SU-DHL-6 (cell line): Measurements from ENCODE around the gene SQOR.

Experiments
- H2AFZ ChIP-seq: fragments of 200-600 bp; sonication (generic); 2 replicates; pipeline ENCODE4 v1.6.1; 2014; ENCODE audit warnings: low read depth, mild to moderate bottlenecking, moderate library complexity, mixed read lengths, antibody characterized with exemption, low read length; ENCODE audit not compliant: severe bottlenecking
- H3F3A ChIP-seq: fragments of 200-600 bp; shearing (Covaris generic); 2 replicates; pipeline ENCODE4 v1.6.0; 2016; ENCODE audit warnings: antibody characterized with exemption, mild to moderate bottlenecking; ENCODE audit not compliant: insufficient read depth
- H3K27ac ChIP-seq: fragments of 200-600 bp; sonication (generic); 2 replicates; pipeline ENCODE4 v1.5.1; 2016; ENCODE audit warnings: low read depth, mild to moderate bottlenecking, low read length, moderate library complexity, mixed read lengths
- H3K27me3 ChIP-seq: fragments of 200-600 bp; sonication (generic), shearing (Covaris generic); 2 replicates; pipeline ENCODE4 v1.6.0; 2014; ENCODE audit warnings: mild to moderate bottlenecking, low read length
- H3K36me3 ChIP-seq: fragments of 200-600 bp; sonication (generic); 2 replicates; pipeline ENCODE4 v1.6.1; 2014; ENCODE audit warnings: mild to moderate bottlenecking, low read length, mixed read lengths
- H3K4me2 ChIP-seq: fragments of 300-600, 200-600 bp; shearing (Covaris generic), sonication (generic); 2 replicates; pipeline ENCODE4 v1.6.0; 2014; ENCODE audit warnings: low read length, low read depth, mild to moderate bottlenecking; ENCODE audit not compliant: poor library complexity, severe bottlenecking
- H3K4me3 ChIP-seq: fragments of 200-600 bp; sonication (generic); 2 replicates; pipeline ENCODE4 v1.5.1; 2014; ENCODE audit warnings: antibody characterized with exemption, low read length, mild to moderate bottlenecking, mixed read lengths; ENCODE audit not compliant: insufficient read depth, poor library complexity, severe bottlenecking
- H3K79me2 ChIP-seq: fragments of 200-600 bp; sonication (generic); 2 replicates; pipeline ENCODE4 v1.6.1; 2014; ENCODE audit warnings: mild to moderate bottlenecking, low read length, moderate library complexity; ENCODE audit not compliant: insufficient read depth
- H3K9ac ChIP-seq: fragments of 200-600 bp; sonication (generic); 2 replicates; pipeline ENCODE4 v1.7.0; 2014; ENCODE audit warnings: mild to moderate bottlenecking, low read length
- H3K9me2 ChIP-seq: fragments of 200-600 bp; sonication (generic); replicated peaks from 2 replicates; pipeline ENCODE4 v1.6.1; 2014; ENCODE audit warnings: low read length; ENCODE audit not compliant: insufficient read depth
- H3K9me3 ChIP-seq: fragments of 200-600 bp; sonication (generic); 2 replicates; pipeline ENCODE4 v1.6.1; 2014; ENCODE audit warnings: low read length, mixed read lengths; ENCODE audit not compliant: insufficient read depth
- H4K20me1 ChIP-seq: fragments of 200-600 bp; sonication (generic); 2 replicates; pipeline ENCODE4 v1.6.1; 2014; ENCODE audit warnings: low read depth, mild to moderate bottlenecking, antibody characterized with exemption, low read length, moderate library complexity, mixed read lengths
- EZH2phosphoT487 ChIP-seq: fragments of 200-600 bp; sonication (generic), shearing (Covaris generic); conservative IDR thresholded peaks from 2 replicates; pipeline ENCODE4 v1.6.1; 2018; ENCODE audit warnings: mild to moderate bottlenecking, antibody characterized with exemption, low read length, moderate library complexity, mixed read lengths
- TF ChIP-seq, protein P1 (sequence below): fragments of 200-600 bp; sonication (generic); IDR thresholded peaks from one replicate; pipeline ENCODE4 v1.5.1; 2017; ENCODE audit warnings: antibody characterized with exemption, mild to moderate bottlenecking, low read length, moderate library complexity; ENCODE audit not compliant: insufficient read depth, poor library complexity, severe bottlenecking

The SQOR gene

GRCh38 chr15:45662375-45662774, 27.5 kb downstream of the SQOR start:
- Histone ChIP-seq H3K27me3 (no peaks in the 10 kb centered on the region), H3K4me2 (no peak overlapping the region), H3K9me2 (no peaks in the 10 kb centered on the region), H3K36me3 (no peaks in the 10 kb centered on the region), H2AFZ (no peak overlapping the region), H3K79me2 (no peaks in the 10 kb centered on the region), H3K27ac (no peak overlapping the region), H3K4me3 (no peak overlapping the region), H3F3A (no peaks in the 10 kb centered on the region), H3K9ac (no peak overlapping the region), H3K9me3 (no peaks in the 10 kb centered on the region), H4K20me1 (no peaks in the 10 kb centered on the region)
- no peak for TF ChIP-seq EZH2phosphoT487
- TF ChIP-seq, protein P1, sequence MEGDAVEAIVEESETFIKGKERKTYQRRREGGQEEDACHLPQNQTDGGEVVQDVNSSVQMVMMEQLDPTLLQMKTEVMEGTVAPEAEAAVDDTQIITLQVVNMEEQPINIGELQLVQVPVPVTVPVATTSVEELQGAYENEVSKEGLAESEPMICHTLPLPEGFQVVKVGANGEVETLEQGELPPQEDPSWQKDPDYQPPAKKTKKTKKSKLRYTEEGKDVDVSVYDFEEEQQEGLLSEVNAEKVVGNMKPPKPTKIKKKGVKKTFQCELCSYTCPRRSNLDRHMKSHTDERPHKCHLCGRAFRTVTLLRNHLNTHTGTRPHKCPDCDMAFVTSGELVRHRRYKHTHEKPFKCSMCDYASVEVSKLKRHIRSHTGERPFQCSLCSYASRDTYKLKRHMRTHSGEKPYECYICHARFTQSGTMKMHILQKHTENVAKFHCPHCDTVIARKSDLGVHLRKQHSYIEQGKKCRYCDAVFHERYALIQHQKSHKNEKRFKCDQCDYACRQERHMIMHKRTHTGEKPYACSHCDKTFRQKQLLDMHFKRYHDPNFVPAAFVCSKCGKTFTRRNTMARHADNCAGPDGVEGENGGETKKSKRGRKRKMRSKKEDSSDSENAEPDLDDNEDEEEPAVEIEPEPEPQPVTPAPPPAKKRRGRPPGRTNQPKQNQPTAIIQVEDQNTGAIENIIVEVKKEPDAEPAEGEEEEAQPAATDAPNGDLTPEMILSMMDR, result no peak

DNA sequence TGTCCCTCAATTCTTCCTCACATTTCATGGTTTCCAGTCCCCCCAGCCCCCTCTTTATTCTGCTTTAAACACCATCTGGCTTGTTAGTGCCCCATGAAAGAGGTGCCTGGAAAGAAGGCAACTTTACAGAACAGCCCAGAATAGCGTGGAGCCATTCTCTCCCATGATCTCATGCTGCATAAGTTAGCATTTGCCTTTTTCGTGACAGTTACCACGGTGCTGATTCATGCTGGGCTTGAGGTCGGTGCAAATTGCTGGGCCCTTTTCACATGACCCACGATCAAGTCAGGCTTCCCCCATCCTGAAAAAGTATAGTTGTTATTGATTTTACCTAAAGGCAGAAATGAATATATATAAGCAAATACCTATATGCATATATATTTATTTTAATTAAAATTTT, 29.6 kb downstream of the SQOR start:
- no peaks in the 10 kb centered on the region for H3K9me2 ChIP-seq
- no peaks in the 10 kb centered on the region for H3F3A ChIP-seq
- no peaks in the 10 kb centered on the region for H3K36me3 ChIP-seq
- H2AFZ ChIP-seq, result no peak overlapping the region
- H3K4me2 ChIP-seq, result no peak overlapping the region
- TF ChIP-seq EZH2phosphoT487, result no peak
- TF ChIP-seq, protein P1, result no peak
- no peak overlapping the region for H3K4me3 ChIP-seq
- H3K9me3 ChIP-seq, result no peaks in the 10 kb centered on the region
- no peaks in the 10 kb centered on the region for H3K27me3 ChIP-seq
- H4K20me1 ChIP-seq, result no peaks in the 10 kb centered on the region
- H3K79me2 ChIP-seq, result no peaks in the 10 kb centered on the region
- H3K9ac ChIP-seq, result no peak overlapping the region
- H3K27ac ChIP-seq, result no peak overlapping the region

DNA sequence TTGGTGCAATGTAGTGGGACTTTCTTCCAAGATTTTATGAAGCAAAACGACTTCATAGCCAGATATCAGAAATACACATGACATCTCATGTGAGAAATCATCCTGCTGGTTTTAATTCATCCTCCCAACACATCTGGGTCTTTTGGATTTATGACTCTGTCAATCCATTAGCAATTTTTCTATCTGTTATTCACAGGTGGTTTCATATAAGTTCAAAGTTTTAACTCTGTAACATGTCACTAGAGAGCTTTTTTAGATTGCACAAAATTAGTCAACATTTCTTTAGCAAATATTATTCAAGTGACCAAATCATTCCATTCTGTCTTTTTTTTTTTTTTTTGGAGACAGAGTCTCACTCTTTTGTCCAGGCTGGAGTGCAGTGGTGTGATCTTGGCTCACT, 30.4 kb downstream of the SQOR start:
- no peaks in the 10 kb centered on the region for H3F3A ChIP-seq
- H3K9ac ChIP-seq, result no peak overlapping the region
- H3K4me2 ChIP-seq, result no peak overlapping the region
- no peaks in the 10 kb centered on the region for H3K9me3 ChIP-seq
- no peak overlapping the region for H2AFZ ChIP-seq
- no peaks in the 10 kb centered on the region for H4K20me1 ChIP-seq
- H3K9me2 ChIP-seq, result no peaks in the 10 kb centered on the region
- no peak overlapping the region for H3K27ac ChIP-seq
- no peak overlapping the region for H3K4me3 ChIP-seq
- no peaks in the 10 kb centered on the region for H3K27me3 ChIP-seq
- no peaks in the 10 kb centered on the region for H3K79me2 ChIP-seq
- no peaks in the 10 kb centered on the region for H3K36me3 ChIP-seq
- TF ChIP-seq EZH2phosphoT487, result no peak
- TF ChIP-seq, protein P1, result no peak
